OCI-M1 (cell line): ENCODE results near the gene AIRE.
"Not testable (repeated sequence)": the region's sequence is repeated elsewhere in the genome, so short reads cannot be mapped to it uniquely, and the experiment has no call there.

Source experiments
- DNase-seq: peaks from one replicate; lab custom pipeline; 2025; lab: John Stamatoyannopoulos, UW

Gene AIRE

GRCh38 chr21:44285138-44285992 lies at the start of gene AIRE:
AIRE (plus strand) TSS chr21:44285876; CDS start chr21:44286007, 131 bp downstream.
- DNase-seq = no peak

DNA sequence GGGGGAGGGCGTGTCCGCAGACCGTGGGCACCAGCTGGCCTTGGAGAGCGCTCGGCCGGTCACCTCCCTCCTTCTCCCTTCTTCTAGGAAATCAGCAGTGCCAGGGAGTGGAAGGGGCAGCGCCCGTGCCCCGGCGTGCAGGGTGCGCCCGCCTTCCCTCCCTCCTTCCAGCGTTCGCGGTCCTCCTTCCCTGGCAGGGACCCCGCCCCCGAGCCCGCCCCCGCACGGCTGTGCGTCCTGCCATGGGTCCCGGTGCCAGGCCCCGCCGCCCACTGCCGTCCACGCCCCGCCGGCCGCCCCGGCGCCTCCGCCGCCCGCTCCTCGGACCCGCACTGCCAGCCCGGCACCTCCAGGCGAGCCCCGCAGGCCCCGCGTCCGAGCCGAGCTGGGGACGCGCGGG lies 45.3 kb upstream of the AIRE start:
- not testable (repeated sequence) for DNase-seq

GRCh38 chr21:44240842-44241241 lies 44.8 kb upstream of the AIRE start, which contains the start of gene ICOSLG:
ICOSLG (minus strand) TSS chr21:44240943; CDS start chr21:44240817, 126 bp downstream.
- not testable (repeated sequence) for DNase-seq

DNA sequence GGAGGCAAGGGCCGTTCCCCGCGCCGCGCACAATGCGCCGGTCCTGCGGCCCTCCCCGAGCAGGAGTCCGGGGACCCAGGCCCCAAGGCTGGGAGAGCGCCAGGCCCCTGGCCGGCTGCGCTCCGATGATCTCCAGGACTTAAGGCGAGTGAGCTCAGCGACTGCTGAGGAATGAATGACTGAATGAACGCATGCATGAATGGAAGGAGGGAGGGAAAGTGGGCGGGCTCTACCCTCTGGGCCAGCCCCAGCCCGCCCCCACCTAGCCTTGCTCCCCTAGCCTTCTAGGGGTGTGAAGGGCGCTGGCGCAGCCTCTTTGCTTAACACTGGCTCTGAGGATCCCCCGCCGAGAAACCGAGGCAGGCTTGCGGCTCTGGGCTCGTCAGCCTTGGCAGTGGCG lies 44.4 kb upstream of the AIRE start:
- not testable (repeated sequence) for DNase-seq

- not testable (repeated sequence) for DNase-seq
Observed at GRCh38 chr21:44243980-44244379, 41.7 kb upstream of the AIRE start.

DNA sequence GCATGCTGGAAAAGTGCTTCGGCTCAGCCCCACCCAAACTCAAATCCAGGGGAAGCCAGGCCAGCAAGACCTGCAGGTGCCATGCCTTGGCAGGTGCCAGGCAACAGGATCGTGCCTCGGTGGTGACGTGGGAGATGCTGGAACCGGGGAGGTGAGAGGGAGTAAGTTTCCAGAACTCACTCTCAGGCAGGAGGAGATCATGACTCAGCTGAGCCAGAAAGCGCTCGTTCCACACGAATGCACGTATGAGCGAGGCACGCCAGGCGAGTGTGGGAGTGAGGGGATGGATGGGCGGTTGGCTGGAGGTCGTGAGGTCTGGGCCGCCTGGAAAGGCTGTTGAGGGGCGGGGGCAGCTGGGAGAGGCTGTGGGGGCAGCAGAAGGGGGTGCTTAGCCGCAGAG lies 37.8 kb upstream of the AIRE start:
- not testable (repeated sequence) for DNase-seq

DNA sequence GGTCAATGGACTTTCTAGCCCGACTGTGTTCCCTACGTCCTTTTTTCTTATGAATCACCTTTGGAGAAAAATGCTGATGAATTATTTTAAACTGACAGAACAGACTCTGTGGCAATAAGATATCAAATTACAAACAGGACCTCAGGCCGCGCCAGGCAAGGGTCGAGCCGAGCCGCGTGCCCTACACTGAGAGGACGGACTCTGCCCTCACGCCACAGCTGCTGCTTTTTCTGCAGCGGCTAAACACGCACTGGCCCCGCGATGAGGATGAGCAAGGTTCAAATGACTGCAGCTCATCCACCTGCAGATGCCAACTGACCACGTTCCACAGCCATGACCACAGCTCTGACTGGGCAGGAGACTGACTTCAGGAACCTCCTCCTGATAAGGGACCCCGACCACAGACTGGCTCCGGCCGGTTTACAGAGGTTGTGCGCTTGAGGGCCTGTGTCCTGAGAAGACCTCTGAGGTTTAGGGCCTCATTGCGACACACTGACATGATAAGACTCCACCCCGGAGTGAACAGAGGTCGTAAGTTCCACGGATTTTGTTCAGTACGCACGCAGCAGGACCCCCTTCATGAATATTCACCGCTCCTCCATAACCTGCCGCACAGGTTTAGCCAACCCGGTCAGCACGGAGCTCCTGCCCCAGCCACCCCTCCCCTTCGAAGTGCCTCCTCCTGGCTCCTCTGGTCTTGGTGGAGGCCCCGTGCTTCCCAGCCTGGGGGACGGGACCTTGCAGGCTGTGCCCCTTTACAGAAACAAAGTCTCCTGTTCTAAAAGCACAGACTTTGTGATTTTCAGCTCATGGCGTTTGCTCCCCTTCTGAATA lies 36.3 kb upstream of the AIRE start:
- not testable (repeated sequence) for DNase-seq

DNA sequence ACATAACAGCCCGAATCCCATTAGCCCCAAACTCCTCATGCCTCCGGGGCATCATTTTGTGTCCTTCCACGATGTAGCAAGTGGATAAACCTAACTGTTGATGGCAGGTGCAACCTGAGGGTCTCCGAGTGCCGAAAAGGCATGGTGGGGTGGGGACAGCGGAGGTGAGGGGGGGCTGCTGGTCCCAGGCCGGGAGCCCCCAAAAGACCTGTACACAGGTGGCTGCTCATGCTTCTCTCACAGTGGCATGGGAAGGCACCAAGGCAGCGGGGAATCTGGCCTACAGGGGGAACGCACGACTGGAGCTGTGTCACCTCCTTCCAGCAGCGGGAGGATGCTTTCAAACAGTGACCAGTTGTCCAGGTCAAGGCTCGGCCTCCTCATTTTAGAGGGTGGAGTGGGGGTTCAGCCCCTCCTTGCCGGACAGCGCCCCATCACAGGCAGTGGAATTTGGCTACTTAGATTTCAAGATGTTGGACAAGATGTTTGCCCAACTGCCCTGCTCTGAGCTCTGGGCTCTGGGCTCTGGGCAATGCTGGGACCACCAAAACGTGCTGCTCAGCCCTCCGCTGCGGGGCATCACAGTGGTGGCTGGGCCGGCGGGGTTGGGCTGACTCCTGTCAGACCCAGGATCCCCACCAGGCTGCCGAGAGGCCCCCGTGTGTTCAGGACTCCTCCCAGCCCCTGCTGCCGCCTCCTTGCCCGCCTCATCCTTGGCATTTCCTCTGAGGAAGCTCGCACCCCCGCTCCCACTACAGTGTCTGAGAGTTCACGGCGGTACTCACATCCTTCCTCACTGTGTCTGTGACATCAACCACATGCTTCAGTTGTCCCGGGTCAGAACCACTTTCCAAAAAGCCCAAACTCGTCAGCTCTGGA lies 31.6 kb upstream of the AIRE start:
- DNase-seq = no peak

GRCh38 chr21:44255511-44255981 lies 30.1 kb upstream of the AIRE start:
- no peak for DNase-seq

GRCh38 chr21:44258056-44258725 lies 27.5 kb upstream of the AIRE start:
- DNase-seq = no peak

GRCh38 chr21:44259082-44259705 lies 26.5 kb upstream of the AIRE start:
- no peak for DNase-seq

DNA sequence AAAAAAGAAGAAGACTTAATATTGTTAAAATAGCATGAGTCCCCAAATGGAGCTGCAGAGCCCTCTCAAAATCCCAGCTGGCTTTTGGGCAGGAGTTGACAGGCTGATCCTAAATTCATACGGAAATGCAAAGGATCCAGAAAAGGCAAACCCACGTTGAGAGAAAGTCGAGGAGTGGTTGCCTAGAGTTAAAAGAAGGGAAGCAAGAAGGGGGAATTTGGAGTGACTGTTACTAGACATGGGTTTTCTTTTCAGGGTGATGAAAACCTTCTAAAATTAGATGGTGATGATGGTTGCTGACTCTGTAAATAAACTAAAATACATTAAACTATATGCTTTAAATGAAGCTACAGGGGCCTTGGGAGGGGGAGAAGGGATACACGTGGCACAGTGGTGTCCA lies 25.6 kb upstream of the AIRE start:
- DNase-seq = no peak

- DNase-seq = no peak
Observed at GRCh38 chr21:44260791-44261631, 24.7 kb upstream of the AIRE start.

- no peak for DNase-seq
Observed at GRCh38 chr21:44261675-44262295, 23.9 kb upstream of the AIRE start, which contains the start of gene DNMT3L. DNMT3L (minus strand) TSS chr21:44261897; CDS start chr21:44261259, 638 bp downstream.

DNA sequence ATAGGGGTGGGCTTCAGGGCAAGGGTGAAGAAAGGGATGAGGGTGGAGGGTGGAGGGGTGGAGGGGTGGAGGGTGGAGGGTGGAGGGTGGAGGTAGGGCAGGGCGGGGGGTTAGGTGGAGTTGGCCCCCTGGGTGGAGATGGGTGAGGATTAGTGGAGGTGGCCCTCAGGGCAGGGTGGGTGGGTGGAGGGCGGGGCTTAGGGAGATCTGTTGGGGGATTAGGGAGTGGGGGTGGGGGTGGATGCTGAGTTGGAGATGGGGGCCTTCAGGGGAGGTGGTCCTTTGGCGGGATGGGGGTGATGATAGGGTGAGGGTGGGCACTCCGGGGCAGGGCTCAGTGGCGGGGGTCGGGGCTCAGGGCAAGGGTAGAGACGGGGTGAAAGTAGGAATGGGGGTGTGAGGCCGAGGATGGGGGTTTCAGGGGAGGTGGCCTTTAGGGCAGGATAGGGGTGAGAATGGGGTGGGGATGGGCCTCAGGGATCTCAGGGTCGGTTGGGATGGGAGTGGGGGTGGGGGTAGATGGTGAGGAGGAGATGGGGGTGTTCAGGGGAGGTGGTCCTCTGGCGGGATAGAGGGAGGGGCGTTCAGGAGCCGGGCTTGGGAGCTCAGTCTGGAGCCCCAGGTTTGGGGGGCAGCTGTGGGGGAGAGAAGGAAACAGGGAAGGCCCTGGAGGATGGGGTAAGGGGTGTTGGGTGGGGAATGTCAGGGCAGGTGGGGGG lies 23.2 kb upstream of the AIRE start:
- no peak for DNase-seq

GRCh38 chr21:44263221-44263760 lies 22.4 kb upstream of the AIRE start:
- no peak for DNase-seq

- DNase-seq = no peak
Observed at GRCh38 chr21:44263768-44264167, 21.9 kb upstream of the AIRE start.

- no peak for DNase-seq
Observed at GRCh38 chr21:44265734-44266270, 19.9 kb upstream of the AIRE start.
